SU-DHL-6 (cell line): ENCODE results near the gene FSTL4.

Experiments
- EZH2phosphoT487 ChIP-seq: fragments of 200-600 bp; sonication (generic), shearing (Covaris generic); conservative IDR thresholded peaks from 2 replicates; pipeline ENCODE4 v1.6.1; 2018; ENCODE audit warnings: mild to moderate bottlenecking, antibody characterized with exemption, low read length, moderate library complexity, mixed read lengths
- TF ChIP-seq, protein P1 (sequence below): fragments of 200-600 bp; sonication (generic); IDR thresholded peaks from one replicate; pipeline ENCODE4 v1.5.1; 2017; ENCODE audit warnings: antibody characterized with exemption, mild to moderate bottlenecking, low read length, moderate library complexity; ENCODE audit not compliant: insufficient read depth, poor library complexity, severe bottlenecking

DNA sequence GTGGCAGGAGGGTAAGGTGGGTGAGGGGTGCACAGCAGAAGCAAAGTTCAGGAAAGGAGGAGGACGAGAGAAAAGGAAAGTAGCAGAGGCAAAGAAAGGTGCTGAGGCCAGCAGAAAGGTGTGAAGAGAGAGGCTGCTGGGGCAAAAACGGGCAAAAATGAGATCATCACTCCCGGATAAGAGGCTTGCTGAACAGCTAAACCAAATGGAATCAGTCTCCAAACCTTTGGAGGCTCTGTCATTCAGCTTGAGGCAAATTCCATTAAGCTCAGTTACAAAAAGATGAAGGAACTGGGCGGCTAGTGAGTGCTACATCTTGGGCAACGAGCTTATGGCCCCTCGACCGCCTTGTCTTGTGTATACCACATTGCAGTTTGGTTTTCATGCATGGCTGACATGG is 136.4 kb downstream of the FSTL4 start:
- TF ChIP-seq, protein P1, sequence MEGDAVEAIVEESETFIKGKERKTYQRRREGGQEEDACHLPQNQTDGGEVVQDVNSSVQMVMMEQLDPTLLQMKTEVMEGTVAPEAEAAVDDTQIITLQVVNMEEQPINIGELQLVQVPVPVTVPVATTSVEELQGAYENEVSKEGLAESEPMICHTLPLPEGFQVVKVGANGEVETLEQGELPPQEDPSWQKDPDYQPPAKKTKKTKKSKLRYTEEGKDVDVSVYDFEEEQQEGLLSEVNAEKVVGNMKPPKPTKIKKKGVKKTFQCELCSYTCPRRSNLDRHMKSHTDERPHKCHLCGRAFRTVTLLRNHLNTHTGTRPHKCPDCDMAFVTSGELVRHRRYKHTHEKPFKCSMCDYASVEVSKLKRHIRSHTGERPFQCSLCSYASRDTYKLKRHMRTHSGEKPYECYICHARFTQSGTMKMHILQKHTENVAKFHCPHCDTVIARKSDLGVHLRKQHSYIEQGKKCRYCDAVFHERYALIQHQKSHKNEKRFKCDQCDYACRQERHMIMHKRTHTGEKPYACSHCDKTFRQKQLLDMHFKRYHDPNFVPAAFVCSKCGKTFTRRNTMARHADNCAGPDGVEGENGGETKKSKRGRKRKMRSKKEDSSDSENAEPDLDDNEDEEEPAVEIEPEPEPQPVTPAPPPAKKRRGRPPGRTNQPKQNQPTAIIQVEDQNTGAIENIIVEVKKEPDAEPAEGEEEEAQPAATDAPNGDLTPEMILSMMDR = no peak
- TF ChIP-seq EZH2phosphoT487 = no peak
